K562 treated with DMSO at 1 percent for 24 hours (cell line): ENCODE data around the gene ATP2A1. TPM values are rescaled to one million over a fixed set of nuclear protein-coding genes. Genes with fewer than 3 reads are reported as not detected.

Experiments used
- total RNA-seq: library from RNA; unstranded; fragments of 300-600 nt; gene quantifications from 2 replicates; pipeline ENCODE4 v1.2.3, GENCODE V29; 2022; ENCODE audit warnings: low read depth; ENCODE audit not compliant: insufficient read depth

The ATP2A1 gene
- total RNA-seq: 4.1 and 5.6 TPM in 2 replicates

DNA sequence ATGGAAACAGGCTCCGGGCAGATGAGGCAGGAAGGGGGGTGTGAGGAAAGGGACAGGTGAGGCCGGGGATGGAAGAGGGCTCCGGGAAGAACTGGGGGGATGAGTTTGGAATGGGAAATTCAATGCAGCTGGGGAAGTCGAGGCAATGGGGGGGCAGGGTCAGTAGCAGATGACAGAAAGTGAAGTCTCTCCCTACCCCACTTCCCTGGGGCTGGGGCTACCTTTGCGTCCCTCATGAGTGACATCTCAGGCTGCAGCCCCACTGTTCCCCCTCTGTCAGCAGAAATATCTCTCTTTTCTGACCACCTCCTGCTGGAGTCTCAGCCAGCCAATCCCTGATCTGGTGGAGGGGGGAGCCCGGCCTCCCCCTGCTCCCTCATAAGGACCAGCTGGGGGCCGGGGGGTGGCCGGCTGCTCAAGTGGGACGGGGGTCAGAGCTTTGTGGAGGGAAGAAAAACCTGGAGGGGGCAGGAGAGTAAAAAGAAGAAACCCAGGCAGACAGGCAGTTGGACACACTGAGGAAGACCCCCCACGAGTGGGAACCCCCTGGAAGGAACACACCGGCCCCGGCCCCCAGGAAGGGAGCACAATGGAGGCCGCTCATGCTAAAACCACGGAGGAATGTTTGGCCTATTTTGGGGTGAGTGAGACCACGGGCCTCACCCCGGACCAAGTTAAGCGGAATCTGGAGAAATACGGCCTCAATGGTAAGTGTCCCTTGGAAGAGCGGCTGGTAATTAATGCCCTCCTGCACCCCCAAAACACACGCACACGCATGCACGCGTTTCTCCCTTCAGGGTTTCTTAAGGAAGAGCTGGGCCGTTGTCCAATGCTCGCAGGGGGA lies at the start of gene ATP2A1:
ATP2A1 (plus strand) TSS at position 406 of the 844 bp plus-strand sequence; CDS start at position 590, 184 bp downstream.

DNA sequence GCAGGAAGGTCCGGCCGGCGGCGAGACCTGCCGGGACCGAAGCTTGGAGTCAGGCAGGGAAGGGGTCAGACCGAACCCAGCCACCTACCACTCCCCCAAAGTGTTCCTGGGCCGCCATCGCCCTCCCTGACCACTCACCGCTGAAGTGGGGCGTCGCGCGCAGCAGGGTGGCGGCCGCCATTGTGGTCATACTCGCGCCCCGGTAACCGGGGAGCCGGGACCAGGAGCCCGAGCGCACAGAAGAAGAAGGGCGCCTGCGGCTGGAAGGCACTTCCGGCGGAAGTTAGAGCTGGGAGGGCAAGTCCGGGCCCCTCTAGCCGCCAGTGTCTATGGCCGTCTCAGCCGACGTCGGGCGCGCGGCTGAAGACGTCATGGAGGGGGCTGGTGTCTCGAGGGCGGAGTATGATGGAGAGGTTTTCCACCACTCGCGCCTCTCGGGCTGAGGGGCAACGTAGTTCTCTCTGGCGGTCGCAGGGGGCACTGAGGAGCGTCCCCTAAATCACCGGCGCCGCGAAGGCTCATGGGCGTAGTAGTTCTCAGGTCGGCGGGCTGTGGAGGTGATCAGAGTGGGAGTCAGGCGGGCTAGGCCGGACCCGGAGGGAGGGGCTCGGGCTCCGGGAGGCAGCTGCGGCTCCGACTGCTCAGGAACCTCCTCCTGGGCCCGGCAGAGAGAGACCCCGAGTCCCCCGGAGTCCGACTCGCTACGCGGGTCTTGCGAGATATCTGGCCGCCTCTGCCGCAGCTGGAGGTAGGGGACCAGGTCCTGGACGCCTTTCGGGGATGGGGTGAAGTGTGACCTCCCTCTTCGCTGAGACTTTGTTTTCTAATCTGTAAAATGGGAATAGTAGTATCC lies 32.0 kb upstream of the ATP2A1 start, which contains the start of gene TUFM:
TUFM (minus strand) TSS at position 269 of the 853 bp plus-strand sequence; CDS start at position 190, 79 bp downstream.

DNA sequence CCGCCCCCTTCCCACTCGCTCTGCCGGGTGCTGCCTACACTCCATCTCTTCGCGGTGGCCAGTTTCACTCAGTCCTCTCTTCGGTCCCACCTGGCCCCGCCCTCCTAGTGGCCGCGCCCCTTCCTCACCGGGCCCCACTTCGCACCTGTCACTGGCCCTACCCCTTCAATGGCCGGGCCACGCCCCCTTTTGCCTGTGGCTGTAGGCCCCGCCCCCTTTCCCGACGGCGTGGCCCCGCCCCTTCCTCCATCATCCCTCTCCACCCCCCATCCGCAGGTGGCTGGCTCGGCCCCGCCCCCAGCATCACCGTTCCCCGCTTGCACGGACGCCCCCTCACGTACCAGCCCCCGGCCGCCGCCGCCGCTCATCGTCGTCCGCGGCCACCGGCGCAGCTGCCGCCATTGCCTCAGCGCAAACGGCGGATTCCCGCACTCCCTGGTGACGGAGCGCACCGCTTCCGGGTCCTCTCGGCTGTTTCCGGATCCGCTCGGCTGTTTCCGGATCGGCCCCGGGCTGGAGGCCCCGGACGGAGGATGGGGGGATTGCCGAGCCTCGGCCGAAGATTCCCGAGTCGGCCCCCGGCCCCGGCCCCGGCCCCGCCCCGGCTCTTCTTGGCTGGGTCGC lies 46.6 kb downstream of the ATP2A1 start, which contains the start of gene RABEP2:
RABEP2 (minus strand) TSS at position 477 of the 624 bp plus-strand sequence; CDS start at position 402, 75 bp downstream.

DNA sequence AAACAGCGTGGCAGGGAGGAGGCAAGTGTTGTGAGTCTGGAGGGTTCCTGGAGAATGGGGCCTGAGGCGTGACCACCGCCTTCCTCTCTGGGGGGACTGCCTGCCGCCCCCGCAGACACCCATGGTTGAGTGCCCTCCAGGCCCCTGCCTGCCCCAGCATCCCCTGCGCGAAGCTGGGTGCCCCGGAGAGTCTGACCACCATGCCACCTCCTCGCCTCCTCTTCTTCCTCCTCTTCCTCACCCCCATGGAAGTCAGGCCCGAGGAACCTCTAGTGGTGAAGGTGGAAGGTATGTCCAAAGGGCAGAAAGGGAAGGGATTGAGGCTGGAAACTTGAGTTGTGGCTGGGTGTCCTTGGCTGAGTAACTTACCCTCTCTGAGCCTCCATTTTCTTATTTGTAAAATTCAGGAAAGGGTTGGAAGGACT lies 53.5 kb downstream of the ATP2A1 start, which contains the start of gene CD19:
CD19 (plus strand) TSS at position 171 of the 425 bp plus-strand sequence; CDS start at position 201, 30 bp downstream.

DNA sequence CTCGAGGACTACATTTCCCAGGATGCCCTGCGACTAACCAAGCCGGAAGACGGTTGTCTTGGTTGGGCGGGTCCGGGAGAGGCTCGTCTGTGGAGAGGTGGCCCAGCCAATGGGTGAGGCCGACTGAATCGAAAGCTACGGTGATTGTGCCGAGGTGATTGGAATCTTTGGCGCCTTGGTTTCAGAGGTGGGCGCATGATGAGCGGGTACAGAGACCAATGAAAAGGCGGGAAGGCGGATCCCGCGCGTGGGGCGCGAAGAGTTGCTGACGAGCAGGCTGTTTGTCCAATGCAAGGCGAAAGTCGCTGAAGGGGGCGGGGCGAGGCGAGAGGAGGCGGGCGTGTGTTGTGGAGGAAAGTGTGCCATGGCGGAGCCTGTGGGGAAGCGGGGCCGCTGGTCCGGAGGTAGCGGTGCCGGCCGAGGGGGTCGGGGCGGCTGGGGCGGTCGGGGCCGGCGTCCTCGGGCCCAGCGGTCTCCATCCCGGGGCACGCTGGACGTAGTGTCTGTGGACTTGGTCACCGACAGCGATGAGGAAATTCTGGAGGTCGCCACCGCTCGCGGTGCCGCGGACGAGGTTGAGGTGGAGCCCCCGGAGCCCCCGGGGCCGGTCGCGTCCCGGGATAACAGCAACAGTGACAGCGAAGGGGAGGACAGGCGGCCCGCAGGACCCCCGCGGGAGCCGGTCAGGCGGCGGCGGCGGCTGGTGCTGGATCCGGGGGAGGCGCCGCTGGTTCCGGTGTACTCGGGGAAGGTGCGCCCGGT lies 72.5 kb downstream of the ATP2A1 start, which contains the start of gene NFATC2IP:
NFATC2IP (plus strand) TSS at position 290 of the 762 bp plus-strand sequence; CDS start at position 365, 75 bp downstream.

Other genes with a start within 250 kb of the ATP2A1 start
- gene NPIPB8, start 240.4 kb upstream of the ATP2A1 start, total RNA-seq: not detected in 2 replicates
- gene EIF3C, start 167.0 kb upstream of the ATP2A1 start, total RNA-seq: 271 and 279 TPM in 2 replicates
- 0.22 TPM in 1 of 2 replicates, not detected in the other for gene NPIPB9, start 126.7 kb upstream of the ATP2A1 start, total RNA-seq
- 275 and 280 TPM in 2 replicates for gene ATXN2L, start 55.5 kb upstream of the ATP2A1 start, total RNA-seq
- 261 and 292 TPM in 2 replicates for gene TUFM, start 32.1 kb upstream of the ATP2A1 start, total RNA-seq
- 56.6 and 57.2 TPM in 2 replicates for gene SH2B1, start 14.6 kb upstream of the ATP2A1 start, total RNA-seq
- gene RABEP2, start 46.8 kb downstream of the ATP2A1 start, total RNA-seq: 33.5 and 36.2 TPM in 2 replicates
- 6.9 and 10.8 TPM in 2 replicates for gene CD19, start 53.5 kb downstream of the ATP2A1 start, total RNA-seq
- 23.1 and 24.2 TPM in 2 replicates for gene NFATC2IP, start 72.4 kb downstream of the ATP2A1 start, total RNA-seq
- gene SPNS1, start 96.3 kb downstream of the ATP2A1 start, total RNA-seq: 107 TPM in 2 replicates
- 1.9 and 2.1 TPM in 2 replicates for gene LAT, start 106.6 kb downstream of the ATP2A1 start, total RNA-seq